Body of pancreas (tissue), 4 donors: ENCODE data around the gene UBE2E1. TPM values are rescaled to one million over a fixed set of nuclear protein-coding genes. Genes with fewer than 3 reads are reported as not detected.

Experiments
- ATAC-seq: fragments of 150-250 bp; one replicate; pipeline ENCODE4 v1.9.1; 2016
- DNase-seq, 4 donors: peaks; one replicate each; pipeline ENCODE4 v3.0.0-alpha.2; 2019
- H3K27ac ChIP-seq, 4 donors: fragments of 200-600 bp; sonication (generic); 1 replicate in 3 of 4; 2 replicates in 1 of 4; pipeline versions ENCODE4 v1.5.1 to v1.6.1; 2016 to 2019; ENCODE audit warnings: mild to moderate bottlenecking in 1 of 4, mixed read lengths in 1 of 4, moderate library complexity in 1 of 4
- H3K27me3 ChIP-seq, 2 donors: fragments of 200-600 bp; sonication (generic); one replicate each; pipeline ENCODE4 v1.6.0; 2016; ENCODE audit warnings: mild to moderate bottlenecking in 1 of 2
- H3K36me3 ChIP-seq, 2 donors: fragments of 200-600 bp; sonication (generic); replicated peaks in 1 of 2; 2 replicates each; pipeline ENCODE4 v1.5.1; 2016; ENCODE audit warnings: low read depth in 2 of 2; ENCODE audit not compliant: insufficient read depth in 1 of 2
- H3K4me1 ChIP-seq: fragments of 200-600 bp; sonication (generic); one replicate; pipeline ENCODE4 v1.6.0; 2016
- H3K4me3 ChIP-seq, 2 donors: fragments of 200-600 bp; sonication (generic); 1 replicate in 1 of 2; 2 replicates in 1 of 2; pipeline ENCODE4 v1.5.1; 2016 to 2019
- H3K9me3 ChIP-seq, 3 donors: fragments of 200-600 bp; sonication (generic); 1 replicate in 2 of 3; 2 replicates in 1 of 3; pipeline ENCODE4 v1.5.1; 2016
- CTCF ChIP-seq, 7 experiments: fragments of 450-650 bp in 4 of 7; fragments of 200-600 bp in 3 of 7; sonication (generic) in 3 of 7; IDR thresholded peaks; one replicate each; pipeline ENCODE4 v1.5.1; 2016 to 2019; ENCODE audit warnings: antibody characterized with exemption in 7 of 7
- POLR2A ChIP-seq, 3 donors: fragments of 450-650 bp; IDR thresholded peaks; one replicate each; pipeline ENCODE4 v1.6.1; 2016; ENCODE audit warnings: antibody characterized with exemption in 3 of 3, mild to moderate bottlenecking in 2 of 3
- WGBS, 2 donors: methylation state at CpG; one replicate each; pipeline ENCODE4 v1.1.5; 2017; 5-methylcytosine and 5-hydroxymethylcytosine counted together
- intact Hi-C: fragments of 100-400 bp; cut with DNase I; formaldehyde crosslinking; loops from one replicate; pipeline ENCODE4 v1.15.1; 2023
- total RNA-seq, 2 donors: library from RNA; depleted of rRNA; stranded (reverse); fragments of >200 nt; gene quantifications; one replicate each; pipeline ENCODE4 v1.1.0, GENCODE V29; 2016

The UBE2E1 gene
- total RNA-seq, 2 donors from 2014 or later = 21.1 to 30.9 TPM

- ATAC-seq (no peak), DNase-seq (no peak)
- Histone ChIP-seq H3K9me3 (no peaks in the 10 kb centered on the region), H3K4me1 (peaks cover 12% of the 10 kb centered on the region), H3K4me3 (no peak overlapping the region), H3K27ac (no peak overlapping the region), H3K36me3 (no peaks in the 10 kb centered on the region), H3K27me3 (no peaks in the 10 kb centered on the region)
- intact Hi-C loops = no loop called here
- TF ChIP-seq POLR2A (IDR thresholded peaks at IDR 0.05) = no peak
- no peak for TF ChIP-seq CTCF (IDR thresholded peaks at IDR 0.05)
- WGBS, 2 donors = 66 to 89% methylated on average over 3 of the region's 3 CpGs
These were observed 10.1 kb downstream of the UBE2E1 start for GRCh38 chr3:23815879-23816278.

- ATAC-seq (no peak), DNase-seq (no peak)
- no peak overlapping the region for H3K27ac ChIP-seq
- WGBS, 2 donors = 97 to 98% methylated on average over 2 of the region's 2 CpGs
- intact Hi-C loops = no loop called here
- H3K9me3 ChIP-seq = no peaks in the 10 kb centered on the region
- H3K27me3 ChIP-seq = no peaks in the 10 kb centered on the region
- no peak for TF ChIP-seq POLR2A (IDR thresholded peaks at IDR 0.05)
- TF ChIP-seq CTCF (IDR thresholded peaks at IDR 0.05) = no peak
- H3K4me3 ChIP-seq = no peak overlapping the region
- peaks cover 8% of the 10 kb centered on the region for H3K4me1 ChIP-seq
- no peaks in the 10 kb centered on the region for H3K36me3 ChIP-seq
These were observed 11.0 kb downstream of the UBE2E1 start for GRCh38 chr3:23816721-23817120.

- Histone ChIP-seq H3K27me3 (no peaks in the 10 kb centered on the region), H3K36me3 (no peaks in the 10 kb centered on the region), H3K9me3 (no peaks in the 10 kb centered on the region), H3K4me3 (no peak overlapping the region), H3K27ac (no peak overlapping the region), H3K4me1 (peaks cover 7% of the 10 kb centered on the region)
- TF ChIP-seq CTCF (IDR thresholded peaks at IDR 0.05) = no peak
- no peak for TF ChIP-seq POLR2A (IDR thresholded peaks at IDR 0.05)
- DNase-seq (no peak), ATAC-seq (no peak)
- WGBS, 2 donors = 91 to 95% methylated on average over 3 of the region's 3 CpGs
- intact Hi-C loops = no loop called here
These were observed 11.9 kb downstream of the UBE2E1 start for GRCh38 chr3:23817508-23818223.

- intact Hi-C loops = no loop called here
- TF ChIP-seq POLR2A (IDR thresholded peaks at IDR 0.05) = no peak
- no peak for TF ChIP-seq CTCF (IDR thresholded peaks at IDR 0.05)
- ATAC-seq = no peak
- H3K27me3 ChIP-seq = no peaks in the 10 kb centered on the region
- peaks cover 15% of the 10 kb centered on the region for H3K4me1 ChIP-seq
- H3K36me3 ChIP-seq = no peaks in the 10 kb centered on the region
- no peak overlapping the region for H3K4me3 ChIP-seq
- WGBS, 2 donors = 67 to 71% methylated on average over 5 of the region's 5 CpGs
- H3K27ac ChIP-seq = no peak overlapping the region
- no peak for DNase-seq
- no peaks in the 10 kb centered on the region for H3K9me3 ChIP-seq
These were observed 14.0 kb downstream of the UBE2E1 start for GRCh38 chr3:23819599-23820360.
